IPS-15b (cell line): ENCODE data around the gene TMX2.
A peak's percentile ranks its signal among the peaks of the same experiment; 100 is the strongest.

Source experiments
- H3K27me3 ChIP-seq: one replicate; pipeline ENCODE4 v1.6.1; 2013; ENCODE audit warnings: low read length; ENCODE audit not compliant: control insufficient read depth, insufficient read depth
- H3K36me3 ChIP-seq: one replicate; pipeline ENCODE4 v1.6.1; 2013; ENCODE audit warnings: low read length; ENCODE audit not compliant: control insufficient read depth, insufficient read depth
- H3K4me1 ChIP-seq: one replicate; pipeline ENCODE4 v1.6.1; 2013; ENCODE audit warnings: mild to moderate bottlenecking, low read length; ENCODE audit not compliant: control insufficient read depth, insufficient read depth
- H3K4me3 ChIP-seq: one replicate; pipeline ENCODE4 v1.5.1; 2013; ENCODE audit warnings: low read depth, low read length
- H3K9ac ChIP-seq: one replicate; pipeline ENCODE4 v1.6.1; 2013; ENCODE audit warnings: low read depth, mild to moderate bottlenecking, low read length
- H3K9me3 ChIP-seq: one replicate; pipeline ENCODE4 v1.6.1; 2013; ENCODE audit warnings: mild to moderate bottlenecking, low read length; ENCODE audit not compliant: control insufficient read depth, insufficient read depth

Gene TMX2, protein sequence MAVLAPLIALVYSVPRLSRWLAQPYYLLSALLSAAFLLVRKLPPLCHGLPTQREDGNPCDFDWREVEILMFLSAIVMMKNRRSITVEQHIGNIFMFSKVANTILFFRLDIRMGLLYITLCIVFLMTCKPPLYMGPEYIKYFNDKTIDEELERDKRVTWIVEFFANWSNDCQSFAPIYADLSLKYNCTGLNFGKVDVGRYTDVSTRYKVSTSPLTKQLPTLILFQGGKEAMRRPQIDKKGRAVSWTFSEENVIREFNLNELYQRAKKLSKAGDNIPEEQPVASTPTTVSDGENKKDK

DNA sequence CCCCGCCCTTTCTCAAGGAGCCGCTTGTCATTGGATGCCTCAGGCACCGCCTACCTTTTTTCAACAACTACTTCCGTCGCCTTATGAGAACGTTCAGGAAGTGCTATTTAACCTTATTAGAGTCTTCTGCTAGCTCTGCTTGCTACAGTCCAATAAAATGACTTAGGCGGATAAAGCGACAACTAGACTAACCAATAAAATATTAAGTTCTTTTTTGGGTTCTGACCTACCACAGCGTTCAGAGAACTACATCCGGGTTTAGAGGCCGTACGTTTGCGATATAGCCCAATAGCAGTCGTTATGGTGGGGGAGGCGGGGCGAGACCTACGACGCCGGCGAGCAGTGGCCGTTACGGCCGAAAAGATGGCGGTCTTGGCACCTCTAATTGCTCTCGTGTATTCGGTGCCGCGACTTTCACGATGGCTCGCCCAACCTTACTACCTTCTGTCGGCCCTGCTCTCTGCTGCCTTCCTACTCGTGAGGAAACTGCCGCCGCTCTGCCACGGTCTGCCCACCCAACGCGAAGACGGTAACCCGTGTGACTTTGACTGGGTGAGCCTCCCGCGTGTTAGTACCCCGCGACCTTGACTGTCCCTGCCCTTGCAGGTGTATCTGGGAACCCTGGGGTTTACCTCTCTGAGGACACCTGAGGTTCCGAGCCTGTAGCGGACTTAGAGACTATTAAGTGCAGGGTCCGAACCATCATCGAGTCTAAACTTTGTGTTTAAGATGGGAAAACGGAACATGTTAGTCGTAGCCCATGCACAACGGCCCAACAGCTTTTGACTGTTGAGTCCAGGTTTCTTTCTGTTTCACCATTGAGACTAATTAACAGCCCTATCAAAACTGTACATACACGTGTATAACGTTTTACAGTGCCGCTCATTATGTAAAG, at the start of gene TMX2:
TSS of gene TMX2 (plus strand) at position 338 of the 895 bp plus-strand sequence. CDS start at position 364, 26 bp downstream.
- no peaks in the 10 kb centered on the region for H3K9me3 ChIP-seq
- no peaks in the 10 kb centered on the region for H3K36me3 ChIP-seq
- H3K9ac ChIP-seq: peak within 1 kb of the TSS; percentile 96
- H3K4me3 ChIP-seq: peak within 1 kb of the TSS; percentile 89
- H3K27me3 ChIP-seq: no peaks in the 10 kb centered on the region
- peaks cover 2% of the 10 kb centered on the region for H3K4me1 ChIP-seq

DNA sequence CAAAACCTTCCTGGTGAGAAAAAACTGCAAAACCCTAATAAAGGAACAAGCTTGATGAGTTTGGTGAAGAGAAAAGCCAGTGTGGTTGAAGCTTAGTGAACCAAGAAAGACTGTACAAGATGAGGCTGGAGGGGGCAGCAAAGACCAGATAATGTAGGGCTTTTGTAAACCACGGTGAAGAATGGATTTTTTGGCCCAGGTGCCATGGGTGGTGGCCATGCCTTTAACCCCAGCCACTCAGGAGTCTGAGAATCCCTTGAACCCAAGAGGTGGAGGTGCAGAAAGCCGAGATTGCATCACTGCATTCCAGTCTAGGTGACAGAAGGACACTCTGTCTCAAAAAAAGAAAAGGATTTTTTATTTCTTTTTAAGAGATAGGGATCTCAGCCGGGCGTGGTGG, 49.5 kb upstream of the TMX2 start:
- Histone ChIP-seq H3K9ac (no peak overlapping the region), H3K27me3 (no peaks in the 10 kb centered on the region)

DNA sequence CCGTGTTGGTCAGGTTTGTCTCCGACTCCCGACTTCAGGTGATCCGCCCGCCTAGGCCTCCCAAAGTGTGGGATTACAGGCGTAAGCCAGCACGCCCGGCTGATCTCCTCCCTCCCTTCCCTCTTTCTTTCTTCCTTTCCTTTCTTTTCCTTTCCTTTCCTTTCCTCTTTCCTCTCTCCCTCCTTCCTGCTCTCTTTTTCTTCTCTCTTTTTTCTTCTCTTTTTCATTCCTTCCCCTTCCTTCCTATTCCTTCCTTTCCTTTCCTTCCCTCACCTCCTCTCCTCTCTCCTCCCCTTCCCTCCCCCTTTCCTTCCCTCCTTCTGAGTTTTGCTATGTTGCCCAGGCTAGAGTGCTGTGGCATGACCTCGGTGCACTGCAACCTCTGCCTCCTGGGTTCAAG, 48.4 kb upstream of the TMX2 start:
- Histone ChIP-seq H3K4me1 (no peaks in the 10 kb centered on the region), H3K9ac (no peak overlapping the region), H3K4me3 (no peak overlapping the region), H3K27me3 (no peaks in the 10 kb centered on the region), H3K9me3 (no peaks in the 10 kb centered on the region), H3K36me3 (peaks cover 9% of the 10 kb centered on the region)

More for the DNA sequence above, 49.5 kb upstream of the TMX2 start:
- peaks cover 9% of the 10 kb centered on the region for H3K36me3 ChIP-seq
- H3K9me3 ChIP-seq: no peaks in the 10 kb centered on the region
- no peak overlapping the region for H3K4me3 ChIP-seq
- H3K4me1 ChIP-seq: no peaks in the 10 kb centered on the region

- peak overlapping the region; percentile 97 for H3K4me3 ChIP-seq
Observed at GRCh38 chr11:57667117-57667735, 45.2 kb upstream of the TMX2 start.

DNA sequence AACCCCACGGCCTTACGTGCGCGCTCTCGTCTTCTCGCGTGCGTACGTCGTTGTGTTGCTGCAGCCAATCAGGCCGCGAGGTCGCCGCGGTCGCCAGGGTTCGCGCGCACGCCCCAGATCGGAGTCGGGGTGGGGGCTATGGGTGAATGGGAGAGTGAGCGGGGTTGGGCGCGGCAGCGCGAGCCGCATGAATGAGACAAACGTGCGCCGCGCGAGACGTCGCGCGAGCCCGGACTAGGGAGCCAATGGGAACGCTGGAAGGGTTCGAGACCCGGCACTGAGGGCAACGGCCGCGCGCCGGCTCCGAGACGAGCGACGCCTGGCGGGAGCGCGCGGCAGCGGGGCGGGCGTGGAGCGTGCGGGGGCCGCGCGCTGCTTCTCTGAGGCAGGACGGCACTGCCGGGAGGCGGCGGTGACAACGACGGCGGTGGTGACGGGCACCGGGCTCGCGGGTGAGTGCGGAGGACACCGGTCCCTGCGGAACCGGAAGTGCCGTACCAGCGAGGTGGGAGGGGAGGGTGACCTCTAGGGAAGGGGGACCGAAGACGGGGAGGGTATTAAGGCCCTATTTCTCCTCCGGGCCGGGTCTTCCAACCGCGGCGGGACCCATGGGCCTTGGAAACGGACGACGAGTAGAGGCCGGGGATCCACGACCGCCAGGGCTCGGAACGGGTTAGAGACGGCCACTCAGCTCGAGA, 44.5 kb upstream of the TMX2 start, which contains the start of gene ZDHHC5:
TSS of gene ZDHHC5 (plus strand) at position 379 of the 698 bp plus-strand sequence. CDS start 4,977 bp downstream, outside the sequence.
- no peaks in the 10 kb centered on the region for H3K36me3 ChIP-seq
- peak within 1 kb of the TSS; percentile 97 for H3K4me3 ChIP-seq
- peaks cover 3% of the 10 kb centered on the region for H3K4me1 ChIP-seq
- no peaks in the 10 kb centered on the region for H3K27me3 ChIP-seq
- no peaks in the 10 kb centered on the region for H3K9me3 ChIP-seq
- H3K9ac ChIP-seq: peak within 1 kb of the TSS; percentile 100

More at GRCh38 chr11:57667117-57667735, 45.2 kb upstream of the TMX2 start:
- H3K9ac ChIP-seq: peak overlapping the region; percentile 100
- H3K9me3 ChIP-seq: no peaks in the 10 kb centered on the region
- H3K36me3 ChIP-seq: no peaks in the 10 kb centered on the region
- peaks cover 3% of the 10 kb centered on the region for H3K4me1 ChIP-seq
- H3K27me3 ChIP-seq: no peaks in the 10 kb centered on the region

DNA sequence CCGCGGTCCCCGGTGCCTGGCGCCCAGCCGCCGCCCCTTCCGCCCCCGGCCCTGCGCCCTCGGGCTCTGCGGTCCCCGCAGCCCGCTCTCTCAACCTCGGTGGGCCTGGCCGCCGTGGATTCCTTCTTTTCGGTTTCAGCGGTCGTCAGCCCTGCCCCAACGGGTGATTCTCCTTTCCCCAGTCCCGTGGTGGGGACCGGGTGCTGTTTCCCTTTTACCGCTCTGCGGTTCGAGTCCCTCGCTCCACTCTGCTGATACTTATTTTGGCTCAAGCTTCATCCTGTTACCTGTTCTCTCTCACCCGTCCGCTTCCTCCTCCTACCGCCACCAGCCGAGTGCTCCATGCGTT, 44.0 kb upstream of the TMX2 start:
- Histone ChIP-seq H3K9me3 (no peaks in the 10 kb centered on the region), H3K4me3 (peak overlapping the region; percentile 97), H3K36me3 (no peaks in the 10 kb centered on the region), H3K4me1 (peaks cover 3% of the 10 kb centered on the region), H3K9ac (peak overlapping the region; percentile 100), H3K27me3 (no peaks in the 10 kb centered on the region)

DNA sequence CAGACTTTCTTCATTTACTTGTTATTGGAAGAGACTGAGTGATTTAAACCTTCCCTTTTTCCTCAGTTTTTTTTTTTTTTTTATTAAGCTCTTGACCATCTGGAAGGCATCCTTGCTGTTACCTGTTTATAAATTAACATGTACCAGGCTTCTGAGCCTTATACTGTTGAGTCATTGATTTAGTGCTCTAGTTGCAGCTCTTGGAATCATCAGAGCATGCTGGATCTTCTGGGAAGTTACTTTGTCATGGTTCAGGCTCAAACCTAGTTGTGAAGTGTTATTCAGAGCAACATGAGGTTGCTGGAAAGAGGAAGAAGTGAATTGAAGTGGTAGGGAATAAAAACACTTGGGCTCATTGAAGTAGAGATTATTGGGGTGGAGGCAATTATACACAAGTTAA, 38.1 kb upstream of the TMX2 start:
- H3K9me3 ChIP-seq: no peaks in the 10 kb centered on the region
- H3K36me3 ChIP-seq: peaks cover 4% of the 10 kb centered on the region
- H3K4me3 ChIP-seq: no peak overlapping the region
- H3K4me1 ChIP-seq: peaks cover under 1% of the 10 kb centered on the region
- H3K9ac ChIP-seq: no peak overlapping the region
- H3K27me3 ChIP-seq: no peaks in the 10 kb centered on the region

DNA sequence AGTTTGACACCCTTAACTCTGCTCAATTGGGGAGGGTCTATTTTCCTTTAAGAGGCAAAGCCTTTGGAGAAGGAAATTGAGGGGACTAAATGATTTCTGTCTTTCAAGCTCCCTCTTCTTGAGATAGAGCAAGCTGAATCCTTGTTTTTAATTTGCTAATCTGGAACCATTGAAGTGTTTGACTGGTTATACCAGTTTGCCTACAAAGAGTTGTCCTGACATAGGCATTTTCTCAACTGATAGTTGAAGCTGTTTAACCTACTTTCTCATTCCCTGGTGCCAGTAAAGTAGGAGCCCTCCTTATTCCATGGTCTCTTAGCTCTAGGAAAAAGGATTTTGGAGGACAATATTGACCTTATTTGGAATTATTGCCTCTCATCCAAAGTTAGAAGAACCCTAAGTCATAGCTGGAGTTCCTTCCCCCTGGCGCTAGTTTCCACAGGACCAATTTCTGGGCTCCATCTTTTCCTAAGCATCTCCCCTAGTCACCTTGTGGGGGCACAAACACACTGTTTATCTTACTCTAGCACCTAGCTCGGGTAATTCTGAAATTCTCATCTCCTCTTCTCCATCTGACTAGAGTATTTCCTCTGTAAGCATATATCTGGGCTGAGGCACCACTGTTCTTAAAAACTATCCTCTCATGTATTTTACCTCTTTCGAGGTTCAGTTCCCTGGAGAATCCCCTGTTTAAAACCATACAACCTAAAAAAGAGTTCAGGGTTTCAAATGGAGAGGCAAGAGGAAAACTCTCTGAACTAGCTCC, 37.0 kb upstream of the TMX2 start:
- Histone ChIP-seq H3K4me3 (no peak overlapping the region), H3K36me3 (peaks cover 4% of the 10 kb centered on the region), H3K9ac (no peak overlapping the region), H3K9me3 (no peaks in the 10 kb centered on the region), H3K27me3 (no peaks in the 10 kb centered on the region), H3K4me1 (no peaks in the 10 kb centered on the region)

GRCh38 chr11:57679396-57679795, 33.0 kb upstream of the TMX2 start:
- Histone ChIP-seq H3K9ac (no peak overlapping the region), H3K27me3 (no peaks in the 10 kb centered on the region), H3K9me3 (no peaks in the 10 kb centered on the region), H3K4me1 (no peaks in the 10 kb centered on the region), H3K36me3 (peaks cover 12% of the 10 kb centered on the region), H3K4me3 (no peak overlapping the region)

- peaks cover 12% of the 10 kb centered on the region for H3K36me3 ChIP-seq
- H3K4me3 ChIP-seq: no peak overlapping the region
- H3K4me1 ChIP-seq: no peaks in the 10 kb centered on the region
- no peak overlapping the region for H3K9ac ChIP-seq
- H3K9me3 ChIP-seq: no peaks in the 10 kb centered on the region
- H3K27me3 ChIP-seq: no peaks in the 10 kb centered on the region
Observed at GRCh38 chr11:57680552-57680874, 31.9 kb upstream of the TMX2 start.

DNA sequence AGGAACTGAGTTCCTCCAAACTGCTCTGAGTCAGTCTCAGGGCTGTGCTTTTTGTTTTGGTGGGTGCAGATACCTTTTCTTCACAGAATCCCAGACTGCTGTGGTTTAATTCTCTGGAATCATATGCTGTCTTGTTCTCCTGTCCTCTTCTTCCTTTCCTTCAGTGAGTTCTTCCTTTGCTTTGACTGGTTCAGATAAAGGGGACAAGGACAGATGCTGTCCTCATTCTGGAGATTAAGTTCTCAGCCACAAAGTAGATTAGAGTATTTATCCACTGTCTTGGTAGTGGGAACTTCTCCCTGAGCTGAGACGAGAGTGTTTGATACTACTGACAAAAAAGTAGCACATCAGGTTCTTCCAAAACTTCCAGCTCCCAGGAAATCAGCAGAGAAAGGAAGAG, 31.2 kb upstream of the TMX2 start:
- peaks cover 12% of the 10 kb centered on the region for H3K36me3 ChIP-seq
- no peaks in the 10 kb centered on the region for H3K27me3 ChIP-seq
- no peaks in the 10 kb centered on the region for H3K9me3 ChIP-seq
- H3K4me3 ChIP-seq: no peak overlapping the region
- no peak overlapping the region for H3K9ac ChIP-seq
- H3K4me1 ChIP-seq: no peaks in the 10 kb centered on the region
